SU-DHL-6 (cell line): ENCODE measurements around the gene AREG.

Experiments
- CTCF ChIP-seq: fragments of 200-600 bp; sonication (generic); IDR thresholded peaks from one replicate; pipeline ENCODE4 v1.5.1; 2017; ENCODE audit warnings: antibody characterized with exemption, mild to moderate bottlenecking, low read length, moderate library complexity; ENCODE audit not compliant: insufficient read depth, poor library complexity, severe bottlenecking
- EZH2phosphoT487 ChIP-seq: fragments of 200-600 bp; sonication (generic), shearing (Covaris generic); conservative IDR thresholded peaks from 2 replicates; pipeline ENCODE4 v1.6.1; 2018; ENCODE audit warnings: mild to moderate bottlenecking, antibody characterized with exemption, low read length, moderate library complexity, mixed read lengths

DNA sequence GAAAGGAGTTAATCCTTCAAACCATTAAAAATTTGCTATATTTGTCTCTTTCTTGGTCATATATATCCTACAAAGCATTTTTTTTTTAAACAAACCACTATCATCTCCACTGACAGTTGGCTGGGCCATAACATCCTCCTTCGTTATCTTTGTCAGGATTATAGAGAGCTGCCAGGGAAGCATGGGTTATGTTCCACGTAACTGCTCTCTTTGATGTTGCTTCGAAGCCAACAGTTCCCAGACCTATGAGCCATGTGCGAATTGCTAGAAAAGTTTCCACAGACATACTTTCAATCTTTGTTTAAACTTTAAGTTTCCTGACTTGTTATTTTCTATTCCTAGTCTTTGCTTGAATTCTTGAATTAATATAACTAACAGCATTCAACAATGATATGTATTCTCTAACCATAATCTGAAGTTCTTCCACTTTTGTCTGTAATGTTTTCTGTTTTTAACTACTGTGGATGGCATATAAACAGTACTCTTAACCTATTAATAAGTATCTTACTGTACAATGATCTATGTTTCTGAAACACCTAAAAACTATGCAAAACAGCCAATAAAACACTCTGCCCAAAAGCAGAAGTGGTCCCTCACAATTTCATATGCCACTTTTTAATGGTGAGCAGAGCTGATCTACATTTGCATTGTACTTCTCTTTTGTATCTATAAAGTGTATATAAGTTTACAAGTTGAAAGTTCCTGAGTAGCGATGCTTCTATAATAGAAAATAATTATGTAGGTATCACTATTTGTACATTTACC lies 42.1 kb upstream of the AREG start:
- TF ChIP-seq CTCF = no peak
- TF ChIP-seq EZH2phosphoT487 = no peak
